HL-60 (cell line): ENCODE results near the gene DAPK3. TPM values are rescaled to one million over a fixed set of nuclear protein-coding genes. Genes with fewer than 3 reads are reported as not detected.

Source experiments
- microRNA-seq: library from miRNA; unstranded; fragments of <30 nt; microRNA quantifications from one replicate; pipeline ENCODE4, GENCODE V29; 2018

The DAPK3 gene

Small RNA genes lying within 50 kb of the gene (microRNA-seq; reads per million reads assigned to microRNA genes)
- gene MIR637 = not detected
